Ishikawa (cell line): ENCODE data around the gene AADACL4.

Source experiments
- EP300 ChIP-seq: IDR thresholded peaks from 2 replicates; pipeline ENCODE4 v1.6.1; 2012; ENCODE audit warnings: borderline replicate concordance
- RAD21 ChIP-seq: IDR thresholded peaks from 2 replicates; pipeline ENCODE4 v1.6.1; 2012; ENCODE audit warnings: low read depth
- YY1 ChIP-seq: IDR thresholded peaks from 2 replicates; pipeline ENCODE4 v1.6.1; 2012; ENCODE audit warnings: low read depth

- TF ChIP-seq EP300 (no peak), YY1 (no peak), RAD21 (no peak)
Measured at GRCh38 chr1:12703821-12704451, 60.1 kb downstream of the AADACL4 start.
